Sigmoid colon (tissue), 7 donors: ENCODE data around the gene PCDHA1. TPM values are rescaled to one million over a fixed set of nuclear protein-coding genes. Genes with fewer than 3 reads are reported as not detected.
"Not testable (repeated sequence)": the region's sequence is repeated elsewhere in the genome, so short reads cannot be mapped to it uniquely, and the experiment has no call there.

Source experiments
- DNase-seq: peaks from one replicate; pipeline ENCODE4 v3.0.0-alpha.2; 2019
- H3K27ac ChIP-seq, 4 donors: fragments of 200-600 bp; sonication (generic); one replicate each; pipeline ENCODE4 v1.5.1; 2016 to 2019; ENCODE audit warnings: mild to moderate bottlenecking in 1 of 4
- H3K27me3 ChIP-seq, 3 donors: fragments of 200-600 bp; sonication (generic); one replicate each; pipeline ENCODE4 v1.5.1; 2019; ENCODE audit warnings: mild to moderate bottlenecking in 1 of 3
- H3K36me3 ChIP-seq, 4 donors: fragments of 200-600 bp; sonication (generic); one replicate each; pipeline ENCODE4 v1.5.1; 2016 to 2019
- H3K4me1 ChIP-seq, 4 donors: fragments of 200-600 bp; sonication (generic); one replicate each; pipeline ENCODE4 v1.5.1; 2017 to 2019
- H3K4me3 ChIP-seq, 4 donors: fragments of 200-600 bp; sonication (generic); one replicate each; pipeline ENCODE4 v1.5.1; 2017 to 2019; ENCODE audit warnings: mild to moderate bottlenecking in 2 of 4, moderate library complexity in 1 of 4
- H3K9me3 ChIP-seq, 4 donors: fragments of 200-600 bp in 3 of 4; sonication (generic) in 3 of 4; one replicate each; pipeline versions ENCODE4 v1.5.1 to v1.6.1; 2013 to 2019
- CTCF ChIP-seq, 4 experiments: fragments of 450-650 bp in 3 of 4; fragments of 200-600 bp in 1 of 4; IDR thresholded peaks; one replicate each; pipeline ENCODE4 v1.5.1; 2016 to 2019; ENCODE audit warnings: antibody characterized with exemption in 4 of 4, mild to moderate bottlenecking in 3 of 4, moderate library complexity in 2 of 4
- EP300 ChIP-seq, 4 donors: sonication (generic); formaldehyde crosslinking; IDR thresholded peaks; one replicate each; pipeline ENCODE4 v1.6.1; 2017; ENCODE audit warnings: antibody characterized with exemption in 4 of 4
- POLR2A ChIP-seq, 2 donors: fragments of 450-650 bp; IDR thresholded peaks; one replicate each; pipeline ENCODE4 v1.6.1; 2016; ENCODE audit warnings: antibody characterized with exemption in 2 of 2, mild to moderate bottlenecking in 2 of 2, moderate library complexity in 2 of 2
- POLR2AphosphoS5 ChIP-seq, 4 donors: sonication (generic); formaldehyde crosslinking; IDR thresholded peaks; one replicate each; pipeline ENCODE4 v1.6.1; 2017; ENCODE audit warnings: antibody characterized with exemption in 4 of 4
- WGBS, 2 donors: extraction: QIAGEN DNeasy Blood & Tissue Kit; methylation state at CpG; one replicate each; pipeline ENCODE4 v1.1.7; 2013; 5-methylcytosine and 5-hydroxymethylcytosine counted together
- intact Hi-C: fragments of 100-400 bp; cut with DNase I; formaldehyde crosslinking; loops from one replicate; pipeline ENCODE4 v1.15.1; 2023
- polyA plus RNA-seq, 3 donors: library from polyadenylated mRNA; stranded (reverse); fragments of 200-250 nt; gene quantifications; one replicate each; pipeline ENCODE4 v1.2.3, GENCODE V29; 2013
- total RNA-seq, 4 donors: library from RNA; depleted of rRNA; stranded (reverse); fragments of >200 nt; gene quantifications; one replicate each; pipeline ENCODE4 v1.1.0, GENCODE V29; 2016
- donor health status: healthy with polysubstance abuse.
- donor health status: Bipolar disorder and iron deficiency.
- donor health status: healthy.

The PCDHA1 gene
- total and polyA plus RNA-seq, 7 donors, result 0.10 TPM; not detected in 6

- Histone ChIP-seq H3K27me3 (no peaks in the 10 kb centered on the region), H3K9me3 (peaks cover 11 to 80% (median 51%) of the 10 kb centered on the region in 4 donors), H3K4me1 (no peaks in the 10 kb centered on the region), H3K4me3 (no peak overlapping the region), H3K27ac (no peak overlapping the region), H3K36me3 (no peaks in the 10 kb centered on the region)
- TF ChIP-seq CTCF (IDR thresholded peaks at IDR 0.05) (no peak), POLR2A (IDR thresholded peaks at IDR 0.05) (no peak), EP300 (IDR thresholded peaks at IDR 0.05) (no peak), POLR2AphosphoS5 (IDR thresholded peaks at IDR 0.05) (no peak)
- no peak for DNase-seq
- intact Hi-C loops, result no loop called here
- WGBS, 2 donors, result 86 to 87% methylated on average over 2 of the region's 2 CpGs
These were observed 21.6 kb upstream of the PCDHA1 start for GRCh38 chr5:140764177-140764973.

- peaks cover 11 to 74% (median 46%) of the 10 kb centered on the region in 4 donors for H3K9me3 ChIP-seq
- H3K36me3 ChIP-seq, result no peaks in the 10 kb centered on the region
- H3K27me3 ChIP-seq, result no peaks in the 10 kb centered on the region
- H3K4me3 ChIP-seq, result no peak overlapping the region
- no peak overlapping the region for H3K27ac ChIP-seq
- DNase-seq, result no peak
- TF ChIP-seq POLR2AphosphoS5 (IDR thresholded peaks at IDR 0.05) (no peak), POLR2A (IDR thresholded peaks at IDR 0.05) (no peak), EP300 (IDR thresholded peaks at IDR 0.05) (no peak), CTCF (IDR thresholded peaks at IDR 0.05) (no peak)
- intact Hi-C loops, result no loop called here
- 84 to 90% methylated on average over 4 of the region's 4 CpGs for WGBS, 2 donors
- no peaks in the 10 kb centered on the region for H3K4me1 ChIP-seq
These were observed 18.5 kb upstream of the PCDHA1 start for GRCh38 chr5:140767444-140767843.

- H3K4me1 ChIP-seq, result no peaks in the 10 kb centered on the region
- peaks cover 0 to 8% (median 0%) of the 10 kb centered on the region in 3 donors for H3K27me3 ChIP-seq
- no peaks in the 10 kb centered on the region for H3K36me3 ChIP-seq
- no peak for DNase-seq
- no peak overlapping the region for H3K4me3 ChIP-seq
- peaks cover 0 to 27% (median 17%) of the 10 kb centered on the region in 4 donors for H3K9me3 ChIP-seq
- WGBS, 2 donors, result 83 to 92% methylated on average over 1 of the region's 1 CpG
- TF ChIP-seq POLR2A (IDR thresholded peaks at IDR 0.05), result no peak
- no peak for TF ChIP-seq CTCF (IDR thresholded peaks at IDR 0.05)
- TF ChIP-seq EP300 (IDR thresholded peaks at IDR 0.05), result no peak
- no peak for TF ChIP-seq POLR2AphosphoS5 (IDR thresholded peaks at IDR 0.05)
- intact Hi-C loops, result no loop called here
- no peak overlapping the region for H3K27ac ChIP-seq
These were observed 5.4 kb upstream of the PCDHA1 start for GRCh38 chr5:140780512-140780911.

- peaks cover 11 to 39% (median 31%) of the 10 kb centered on the region in 4 donors for H3K9me3 ChIP-seq
- DNase-seq, H3K27ac ChIP-seq, H3K4me3 ChIP-seq, H3K4me1 ChIP-seq, H3K36me3 ChIP-seq, intact Hi-C loops: not testable (repeated sequence)
- H3K27me3 ChIP-seq, result peaks cover 0 to 59% (median 14%) of the 10 kb centered on the region in 3 donors
- WGBS, 2 donors, result 53 to 77% methylated on average over 44 of the region's 44 CpGs
These were observed 1.5 kb downstream of the PCDHA1 start for GRCh38 chr5:140787422-140787821.

GRCh38 chr5:140787849-140788504, 2.0 kb downstream of the PCDHA1 start:
- Histone ChIP-seq H3K9me3 (peaks cover 11 to 43% (median 32%) of the 10 kb centered on the region in 4 donors), H3K27me3 (peaks cover 0 to 62% (median 14%) of the 10 kb centered on the region in 3 donors)
- DNase-seq, H3K4me3 ChIP-seq, intact Hi-C loops, H3K27ac ChIP-seq, H3K4me1 ChIP-seq, H3K36me3 ChIP-seq: not testable (repeated sequence)
- WGBS, 2 donors, result 52 to 76% methylated on average over 70 of the region's 70 CpGs
